H9 (cell line): ENCODE results near the gene SFMBT2. TPM values are rescaled to one million over a fixed set of nuclear protein-coding genes. Genes with fewer than 3 reads are reported as not detected.

Experiments used
- DNase-seq: peaks from one replicate; pipeline ENCODE4 v3.0.0-alpha.2; 2017
- H2AFZ ChIP-seq: one replicate; pipeline ENCODE4 v1.6.1; 2013; ENCODE audit warnings: mild to moderate bottlenecking, low read length, control low read depth, moderate library complexity
- H2AK5ac ChIP-seq: 2 replicates; pipeline ENCODE4 v1.6.1; 2013; ENCODE audit warnings: low read length, control low read depth, mixed read lengths; ENCODE audit not compliant: insufficient read length
- H2BK120ac ChIP-seq: one replicate; pipeline ENCODE4 v1.6.1; 2013; ENCODE audit warnings: low read depth, mild to moderate bottlenecking, low read length, control low read depth, inconsistent platforms; ENCODE audit not compliant: poor library complexity, severe bottlenecking
- H2BK12ac ChIP-seq: 2 replicates; pipeline ENCODE4 v1.6.1; 2013; ENCODE audit warnings: low read length, control low read depth, mixed read lengths, low read depth; ENCODE audit not compliant: insufficient read length
- H2BK15ac ChIP-seq: 2 replicates; pipeline ENCODE4 v1.6.1; 2013; ENCODE audit warnings: low read depth, low read length, control low read depth
- H2BK20ac ChIP-seq: one replicate; pipeline ENCODE4 v1.6.1; 2013; ENCODE audit warnings: low read depth, mild to moderate bottlenecking, low read length, control low read depth, inconsistent platforms; ENCODE audit not compliant: poor library complexity, severe bottlenecking
- H2BK5ac ChIP-seq: 2 replicates; pipeline ENCODE4 v1.6.1; 2013; ENCODE audit warnings: low read length, control low read depth, mixed read lengths; ENCODE audit not compliant: insufficient read length
- H3K14ac ChIP-seq: 2 replicates; pipeline ENCODE4 v1.6.1; 2013; ENCODE audit warnings: low read length, control low read depth; ENCODE audit not compliant: insufficient read depth
- H3K18ac ChIP-seq: 2 replicates; pipeline ENCODE4 v1.6.1; 2013; ENCODE audit warnings: low read depth, mild to moderate bottlenecking, mixed read lengths, low read length, control low read depth; ENCODE audit not compliant: insufficient read length
- H3K23ac ChIP-seq: 2 replicates; pipeline ENCODE4 v1.6.1; 2013; ENCODE audit warnings: low read length, control low read depth, mixed read lengths, low read depth; ENCODE audit not compliant: insufficient read length
- H3K23me2 ChIP-seq: 2 replicates; pipeline ENCODE4 v1.6.1; 2013; ENCODE audit warnings: low read depth, mild to moderate bottlenecking, mixed read lengths, low read length, control low read depth; ENCODE audit not compliant: insufficient read length, poor library complexity, severe bottlenecking
- H3K27ac ChIP-seq: 2 replicates; pipeline ENCODE4 v1.5.1; 2013; ENCODE audit warnings: low read length, control low read depth, mixed read lengths, low read depth; ENCODE audit not compliant: insufficient read length
- H3K27me3 ChIP-seq: 2 replicates; pipeline ENCODE4 v1.6.1; 2013; ENCODE audit warnings: low read length, control low read depth, inconsistent platforms; ENCODE audit not compliant: insufficient read depth
- H3K4ac ChIP-seq: 2 replicates; pipeline ENCODE4 v1.6.1; 2013; ENCODE audit warnings: low read depth, mild to moderate bottlenecking, control low read depth, inconsistent platforms, low read length, moderate library complexity
- H3K4me1 ChIP-seq: 2 replicates; pipeline ENCODE4 v1.6.1; 2013; ENCODE audit warnings: low read length, control low read depth, inconsistent platforms; ENCODE audit not compliant: insufficient read depth
- H3K4me2 ChIP-seq: 2 replicates; pipeline ENCODE4 v1.6.1; 2013; ENCODE audit warnings: low read length, control low read depth, mixed read lengths; ENCODE audit not compliant: insufficient read length, insufficient read depth
- H3K56ac ChIP-seq: 2 replicates; pipeline ENCODE4 v1.6.1; 2013; ENCODE audit warnings: low read depth, mild to moderate bottlenecking, mixed read lengths, low read length, control low read depth; ENCODE audit not compliant: insufficient read length
- H3K79me1 ChIP-seq: 2 replicates; pipeline ENCODE4 v1.6.1; 2013; ENCODE audit warnings: low read depth, mild to moderate bottlenecking, moderate library complexity, low read length, control low read depth, inconsistent platforms; ENCODE audit not compliant: insufficient read depth, poor library complexity, severe bottlenecking
- H3K79me2 ChIP-seq: 2 replicates; pipeline ENCODE4 v1.6.1; 2013; ENCODE audit warnings: low read length, control low read depth, inconsistent platforms; ENCODE audit not compliant: insufficient read depth
- H3K9ac ChIP-seq: 2 replicates; pipeline ENCODE4 v1.6.1; 2013; ENCODE audit warnings: low read length, control low read depth, mixed read lengths; ENCODE audit not compliant: insufficient read length; ENCODE audit errors: extremely low read depth
- H3K9me3 ChIP-seq: one replicate; pipeline ENCODE4 v1.6.1; 2013; ENCODE audit warnings: low read depth, low read length, inconsistent platforms; ENCODE audit not compliant: control insufficient read depth
- H3T11ph ChIP-seq: one replicate; pipeline ENCODE4 v1.6.1; 2013; ENCODE audit warnings: mild to moderate bottlenecking, low read length, control low read depth, inconsistent platforms
- H4K20me1 ChIP-seq: one replicate; pipeline ENCODE4 v1.6.1; 2013; ENCODE audit not compliant: control insufficient read depth, insufficient read length, insufficient read depth
- H4K5ac ChIP-seq: 2 replicates; pipeline ENCODE4 v1.6.1; 2013; ENCODE audit warnings: low read depth, mild to moderate bottlenecking, mixed read lengths, low read length, control low read depth; ENCODE audit not compliant: insufficient read length
- H4K8ac ChIP-seq: replicated peaks from 2 replicates; pipeline ENCODE4 v1.6.1; 2013; ENCODE audit warnings: low read length, control low read depth, mixed read lengths, low read depth; ENCODE audit not compliant: insufficient read length
- H4K91ac ChIP-seq: 2 replicates; pipeline ENCODE4 v1.6.1; 2013; ENCODE audit warnings: low read depth, mild to moderate bottlenecking, moderate library complexity, mixed read lengths, low read length, control low read depth; ENCODE audit not compliant: insufficient read length
- H3K27ac Mint-ChIP-seq, 3 experiments: 2 replicates in 2 of 3; 3 replicates in 1 of 3; pipeline ENCODE4 v1.8.0; 2020 to 2021; ENCODE audit warnings: mixed read lengths in 3 of 3, mild to moderate bottlenecking in 1 of 3, moderate library complexity in 1 of 3
- H3K27me3 Mint-ChIP-seq: 2 replicates; pipeline ENCODE4 v1.8.0; 2021; ENCODE audit warnings: low read depth, mild to moderate bottlenecking, moderate library complexity, mixed read lengths
- H3K36me3 Mint-ChIP-seq, 3 experiments: 2 replicates in 2 of 3; 3 replicates in 1 of 3; pipeline ENCODE4 v1.8.0; 2020 to 2021; ENCODE audit warnings: low read depth in 3 of 3, mixed read lengths in 3 of 3; ENCODE audit not compliant: insufficient read depth in 1 of 3
- H3K4me1 Mint-ChIP-seq, 2 experiments: 2 replicates each; pipeline ENCODE4 v1.8.0; 2020; ENCODE audit warnings: mixed read lengths in 2 of 2
- H3K4me3 Mint-ChIP-seq, 2 experiments: 2 replicates in 1 of 2; 3 replicates in 1 of 2; pipeline ENCODE4 v1.8.0; 2020 to 2021; ENCODE audit warnings: mild to moderate bottlenecking in 2 of 2, mixed read lengths in 2 of 2, moderate library complexity in 1 of 2
- H3K9me3 Mint-ChIP-seq, 2 experiments: 2 replicates in 1 of 2; 3 replicates in 1 of 2; pipeline ENCODE4 v1.8.0; 2020; ENCODE audit warnings: mild to moderate bottlenecking in 2 of 2, mixed read lengths in 2 of 2, moderate library complexity in 1 of 2
- CTCF ChIP-seq: fragments of 200-600 bp; sonication (generic); conservative IDR thresholded peaks from 3 replicates; pipeline ENCODE4 v1.8.0; 2021; ENCODE audit warnings: antibody characterized with exemption, mild to moderate bottlenecking
- WGBS: extraction: QIAGEN DNeasy Blood & Tissue Kit; methylation state at CpG from one replicate; pipeline ENCODE4 v1.1.7; 2013; ENCODE audit warnings: missing lambda C conversion rate, low lambda C conversion rate, mixed read lengths; ENCODE audit not compliant: insufficient read length; ENCODE audit errors: extremely low coverage; 5-methylcytosine and 5-hydroxymethylcytosine counted together
- total RNA-seq: library from RNA; stranded (reverse); gene quantifications from 2 replicates; pipeline ENCODE4 v1.2.1, GENCODE V29; 2021

The SFMBT2 gene
- total RNA-seq, 1 experiment from 2014 or later, result 5.3 TPM

DNA sequence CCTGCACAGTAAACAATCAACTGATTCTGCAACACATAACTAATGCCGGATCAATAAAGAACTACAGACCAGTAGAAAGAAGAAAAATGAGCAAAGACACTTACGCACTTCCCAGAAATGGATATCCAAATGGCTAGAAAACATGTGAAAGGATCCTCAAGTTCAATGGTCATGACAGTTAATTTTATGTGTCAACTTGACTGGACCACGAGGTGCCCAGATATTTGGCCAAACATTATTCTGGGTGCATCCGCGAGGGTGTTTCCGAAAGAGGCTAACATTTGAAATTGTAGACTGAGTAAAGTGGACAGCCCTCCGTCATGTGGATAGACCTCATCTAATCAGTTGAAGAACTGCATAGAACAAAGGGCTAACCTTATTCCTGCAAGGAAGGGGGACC lies 102.0 kb downstream of the SFMBT2 start:
- Histone ChIP-seq H3K18ac (no peak overlapping the region), H3T11ph (no peak overlapping the region), H3K9ac (no peak overlapping the region), H3K79me2 (0 out of 2 replicates have a peak, but pooled peaks cover 2% of the 10 kb centered on the region), H4K20me1 (no peaks in the 10 kb centered on the region), H4K91ac (no peak overlapping the region), H3K4ac (no peak overlapping the region), H2BK20ac (no peak overlapping the region), H2AK5ac (no peak overlapping the region), H3K4me2 (no peak overlapping the region), H4K5ac (no peak overlapping the region), H3K14ac (no peak overlapping the region), H3K4me1 (no peaks in the 10 kb centered on the region), H3K23me2 (no peaks in the 10 kb centered on the region), H2BK12ac (no peak overlapping the region), H4K8ac (no peak overlapping the region), H2AFZ (no peak overlapping the region), H3K27ac (no peak overlapping the region), H3K56ac (no peak overlapping the region), H3K9me3 (no peaks in the 10 kb centered on the region), H3K27me3 (no peaks in the 10 kb centered on the region), H3K79me1 (no peaks in the 10 kb centered on the region), H3K23ac (no peak overlapping the region), H2BK120ac (no peak overlapping the region), H2BK15ac (no peak overlapping the region), H2BK5ac (no peak overlapping the region)
- no peak overlapping the region for H3K4me3 Mint-ChIP-seq
- H3K27ac Mint-ChIP-seq, result no peak overlapping the region
- no peaks in the 10 kb centered on the region for H3K27me3 Mint-ChIP-seq
- no CpG with 5 or more reads among the region's 7 CpGs for WGBS
- H3K9me3 Mint-ChIP-seq, result peaks cover 0 to 2% of the 10 kb centered on the region in 2 experiments; a peak in 1 of 5 replicates
- no peak for DNase-seq
- TF ChIP-seq CTCF, result no peak
- peaks cover 0 to 5% of the 10 kb centered on the region in 2 experiments; a peak in 1 of 4 replicates for H3K4me1 Mint-ChIP-seq
- peaks cover 0 to 5% (median 4%) of the 10 kb centered on the region in 3 experiments; a peak in 2 of 7 replicates for H3K36me3 Mint-ChIP-seq
